SK-N-SH treated with all-trans-retinoic acid at 6 μM for 48 hours (cell line): Measurements from ENCODE around the gene PDC.

ENCODE experiments used
- ESRRG ChIP-seq: fragments of 250-450 bp; sonication (Bioruptor Pico); IDR thresholded peaks from 2 replicates; pipeline ENCODE4 v1.6.1; 2021; ENCODE audit warnings: mild to moderate bottlenecking
- PATZ1 ChIP-seq: fragments of 250-450 bp; sonication (Bioruptor Pico); IDR thresholded peaks from 2 replicates; pipeline ENCODE4 v1.8.0; 2020; ENCODE audit warnings: mild to moderate bottlenecking, moderate library complexity, borderline replicate concordance
- PPARA ChIP-seq: fragments of 250-450 bp; sonication (Bioruptor Pico); IDR thresholded peaks from 2 replicates; pipeline ENCODE4 v1.5.0; 2020; ENCODE audit warnings: mild to moderate bottlenecking, borderline replicate concordance
- TCF4 ChIP-seq: fragments of 250-450 bp; sonication (Bioruptor Pico); IDR thresholded peaks from 2 replicates; pipeline ENCODE4 v1.8.0; 2021; ENCODE audit warnings: mild to moderate bottlenecking, moderate library complexity, borderline replicate concordance
- ZFP3 ChIP-seq: fragments of 250-450 bp; sonication (Bioruptor Pico); IDR thresholded peaks from 2 replicates; pipeline ENCODE4 v1.5.0; 2020; ENCODE audit warnings: mild to moderate bottlenecking, moderate library complexity
- ZNF70 ChIP-seq: fragments of 450-650 bp; formaldehyde crosslinking; IDR thresholded peaks from 2 replicates; pipeline ENCODE4 v1.5.0; 2020; ENCODE audit warnings: mild to moderate bottlenecking, moderate library complexity
- TF ChIP-seq, protein P1 (sequence below): fragments of 250-450 bp; sonication (Bioruptor Pico); IDR thresholded peaks from 2 replicates; pipeline ENCODE4 v1.5.1; 2020; ENCODE audit warnings: low read depth, mild to moderate bottlenecking, moderate library complexity
- TF ChIP-seq, protein P2 (sequence below): fragments of 250-450 bp; sonication (Bioruptor Pico); IDR thresholded peaks from 2 replicates; pipeline ENCODE4 v1.5.0; 2020; ENCODE audit warnings: mild to moderate bottlenecking, moderate library complexity
- TF ChIP-seq, protein P3 (sequence below): fragments of 250-450 bp; sonication (Bioruptor Pico); IDR thresholded peaks from 2 replicates; pipeline ENCODE4 v1.8.0; 2021; ENCODE audit warnings: low read depth, mild to moderate bottlenecking, moderate library complexity, borderline replicate concordance
- TF ChIP-seq, protein P4 (sequence below): fragments of 250-450 bp; sonication (Bioruptor Pico); IDR thresholded peaks from 2 replicates; pipeline ENCODE4 v1.5.1; 2021; ENCODE audit warnings: mild to moderate bottlenecking, moderate library complexity

- TF ChIP-seq ZNF70, result no peak
- no peak for TF ChIP-seq ESRRG (CRISPR knock-in tag)
- no peak for TF ChIP-seq PATZ1 (CRISPR knock-in tag)
- no peak for TF ChIP-seq PPARA (CRISPR knock-in tag)
- TF ChIP-seq, protein P1, sequence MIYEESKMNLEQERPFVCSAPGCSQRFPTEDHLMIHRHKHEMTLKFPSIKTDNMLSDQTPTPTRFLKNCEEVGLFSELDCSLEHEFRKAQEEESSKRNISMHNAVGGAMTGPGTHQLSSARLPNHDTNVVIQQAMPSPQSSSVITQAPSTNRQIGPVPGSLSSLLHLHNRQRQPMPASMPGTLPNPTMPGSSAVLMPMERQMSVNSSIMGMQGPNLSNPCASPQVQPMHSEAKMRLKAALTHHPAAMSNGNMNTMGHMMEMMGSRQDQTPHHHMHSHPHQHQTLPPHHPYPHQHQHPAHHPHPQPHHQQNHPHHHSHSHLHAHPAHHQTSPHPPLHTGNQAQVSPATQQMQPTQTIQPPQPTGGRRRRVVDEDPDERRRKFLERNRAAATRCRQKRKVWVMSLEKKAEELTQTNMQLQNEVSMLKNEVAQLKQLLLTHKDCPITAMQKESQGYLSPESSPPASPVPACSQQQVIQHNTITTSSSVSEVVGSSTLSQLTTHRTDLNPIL (CRISPR knock-in tag), result no peak
- TF ChIP-seq, protein P2, sequence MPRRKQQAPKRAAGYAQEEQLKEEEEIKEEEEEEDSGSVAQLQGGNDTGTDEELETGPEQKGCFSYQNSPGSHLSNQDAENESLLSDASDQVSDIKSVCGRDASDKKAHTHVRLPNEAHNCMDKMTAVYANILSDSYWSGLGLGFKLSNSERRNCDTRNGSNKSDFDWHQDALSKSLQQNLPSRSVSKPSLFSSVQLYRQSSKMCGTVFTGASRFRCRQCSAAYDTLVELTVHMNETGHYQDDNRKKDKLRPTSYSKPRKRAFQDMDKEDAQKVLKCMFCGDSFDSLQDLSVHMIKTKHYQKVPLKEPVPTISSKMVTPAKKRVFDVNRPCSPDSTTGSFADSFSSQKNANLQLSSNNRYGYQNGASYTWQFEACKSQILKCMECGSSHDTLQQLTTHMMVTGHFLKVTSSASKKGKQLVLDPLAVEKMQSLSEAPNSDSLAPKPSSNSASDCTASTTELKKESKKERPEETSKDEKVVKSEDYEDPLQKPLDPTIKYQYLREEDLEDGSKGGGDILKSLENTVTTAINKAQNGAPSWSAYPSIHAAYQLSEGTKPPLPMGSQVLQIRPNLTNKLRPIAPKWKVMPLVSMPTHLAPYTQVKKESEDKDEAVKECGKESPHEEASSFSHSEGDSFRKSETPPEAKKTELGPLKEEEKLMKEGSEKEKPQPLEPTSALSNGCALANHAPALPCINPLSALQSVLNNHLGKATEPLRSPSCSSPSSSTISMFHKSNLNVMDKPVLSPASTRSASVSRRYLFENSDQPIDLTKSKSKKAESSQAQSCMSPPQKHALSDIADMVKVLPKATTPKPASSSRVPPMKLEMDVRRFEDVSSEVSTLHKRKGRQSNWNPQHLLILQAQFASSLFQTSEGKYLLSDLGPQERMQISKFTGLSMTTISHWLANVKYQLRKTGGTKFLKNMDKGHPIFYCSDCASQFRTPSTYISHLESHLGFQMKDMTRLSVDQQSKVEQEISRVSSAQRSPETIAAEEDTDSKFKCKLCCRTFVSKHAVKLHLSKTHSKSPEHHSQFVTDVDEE (CRISPR knock-in tag), result no peak
- TF ChIP-seq TCF4 (CRISPR knock-in tag), result no peak
- TF ChIP-seq, protein P3, sequence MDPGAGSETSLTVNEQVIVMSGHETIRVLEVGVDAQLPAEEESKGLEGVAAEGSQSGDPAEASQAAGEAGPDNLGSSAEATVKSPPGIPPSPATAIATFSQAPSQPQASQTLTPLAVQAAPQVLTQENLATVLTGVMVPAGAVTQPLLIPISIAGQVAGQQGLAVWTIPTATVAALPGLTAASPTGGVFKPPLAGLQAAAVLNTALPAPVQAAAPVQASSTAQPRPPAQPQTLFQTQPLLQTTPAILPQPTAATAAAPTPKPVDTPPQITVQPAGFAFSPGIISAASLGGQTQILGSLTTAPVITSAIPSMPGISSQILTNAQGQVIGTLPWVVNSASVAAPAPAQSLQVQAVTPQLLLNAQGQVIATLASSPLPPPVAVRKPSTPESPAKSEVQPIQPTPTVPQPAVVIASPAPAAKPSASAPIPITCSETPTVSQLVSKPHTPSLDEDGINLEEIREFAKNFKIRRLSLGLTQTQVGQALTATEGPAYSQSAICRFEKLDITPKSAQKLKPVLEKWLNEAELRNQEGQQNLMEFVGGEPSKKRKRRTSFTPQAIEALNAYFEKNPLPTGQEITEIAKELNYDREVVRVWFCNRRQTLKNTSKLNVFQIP (CRISPR knock-in tag), result no peak
- TF ChIP-seq, protein P4, sequence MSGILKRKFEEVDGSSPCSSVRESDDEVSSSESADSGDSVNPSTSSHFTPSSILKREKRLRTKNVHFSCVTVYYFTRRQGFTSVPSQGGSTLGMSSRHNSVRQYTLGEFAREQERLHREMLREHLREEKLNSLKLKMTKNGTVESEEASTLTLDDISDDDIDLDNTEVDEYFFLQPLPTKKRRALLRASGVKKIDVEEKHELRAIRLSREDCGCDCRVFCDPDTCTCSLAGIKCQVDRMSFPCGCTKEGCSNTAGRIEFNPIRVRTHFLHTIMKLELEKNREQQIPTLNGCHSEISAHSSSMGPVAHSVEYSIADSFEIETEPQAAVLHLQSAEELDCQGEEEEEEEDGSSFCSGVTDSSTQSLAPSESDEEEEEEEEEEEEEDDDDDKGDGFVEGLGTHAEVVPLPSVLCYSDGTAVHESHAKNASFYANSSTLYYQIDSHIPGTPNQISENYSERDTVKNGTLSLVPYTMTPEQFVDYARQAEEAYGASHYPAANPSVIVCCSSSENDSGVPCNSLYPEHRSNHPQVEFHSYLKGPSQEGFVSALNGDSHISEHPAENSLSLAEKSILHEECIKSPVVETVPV (CRISPR knock-in tag), result no peak
- TF ChIP-seq ZFP3 (CRISPR knock-in tag), result no peak
Observed at GRCh38 chr1:186473047-186473446, 12.1 kb upstream of the PDC start.
